Measurements from ENCODE around the gene RBMS1.

- TF ChIP-seq ZC3H11A (IDR thresholded peaks at IDR 0.05) = no peak
- no peak for TF ChIP-seq CTCF (IDR thresholded peaks at IDR 0.05)
- TF ChIP-seq RAD21 (conservative IDR thresholded peaks at IDR 0.05 in 1 of 2, IDR thresholded peaks at IDR 0.05 in 1 of 2) = no peak
- TF ChIP-seq BHLHE40 (IDR thresholded peaks at IDR 0.05; ENCODE audit: low read depth, low read length) = no peak
- TF ChIP-seq POLR2A (IDR thresholded peaks at IDR 0.05; ENCODE audit: low read length) = no peak
- no peak for TF ChIP-seq MAFK (IDR thresholded peaks at IDR 0.05; ENCODE audit: partially characterized antibody)
- TF ChIP-seq NFE2L2 (conservative IDR thresholded peaks at IDR 0.05; ENCODE audit: low read length) = no peak
- no peak for TF ChIP-seq USF2 (IDR thresholded peaks at IDR 0.05)
- TF ChIP-seq JUNB (IDR thresholded peaks at IDR 0.05) = no peak
- no peak for TF ChIP-seq MYC (IDR thresholded peaks at IDR 0.05; ENCODE audit: borderline replicate concordance, low read length)
- no peak for TF ChIP-seq MAX (IDR thresholded peaks at IDR 0.05)
Measured at GRCh38 chr2:160457588-160457987, 36.0 kb downstream of the RBMS1 start.
